IPS-15b (cell line): ENCODE results near the gene SYNDIG1.

Experiments
- H3K27me3 ChIP-seq: one replicate; pipeline ENCODE4 v1.6.1; 2013; ENCODE audit warnings: low read length; ENCODE audit not compliant: control insufficient read depth, insufficient read depth
- H3K36me3 ChIP-seq: one replicate; pipeline ENCODE4 v1.6.1; 2013; ENCODE audit warnings: low read length; ENCODE audit not compliant: control insufficient read depth, insufficient read depth
- H3K4me1 ChIP-seq: one replicate; pipeline ENCODE4 v1.6.1; 2013; ENCODE audit warnings: mild to moderate bottlenecking, low read length; ENCODE audit not compliant: control insufficient read depth, insufficient read depth
- H3K4me3 ChIP-seq: one replicate; pipeline ENCODE4 v1.5.1; 2013; ENCODE audit warnings: low read depth, low read length
- H3K9ac ChIP-seq: one replicate; pipeline ENCODE4 v1.6.1; 2013; ENCODE audit warnings: low read depth, mild to moderate bottlenecking, low read length
- H3K9me3 ChIP-seq: one replicate; pipeline ENCODE4 v1.6.1; 2013; ENCODE audit warnings: mild to moderate bottlenecking, low read length; ENCODE audit not compliant: control insufficient read depth, insufficient read depth

SYNDIG1 gene

DNA sequence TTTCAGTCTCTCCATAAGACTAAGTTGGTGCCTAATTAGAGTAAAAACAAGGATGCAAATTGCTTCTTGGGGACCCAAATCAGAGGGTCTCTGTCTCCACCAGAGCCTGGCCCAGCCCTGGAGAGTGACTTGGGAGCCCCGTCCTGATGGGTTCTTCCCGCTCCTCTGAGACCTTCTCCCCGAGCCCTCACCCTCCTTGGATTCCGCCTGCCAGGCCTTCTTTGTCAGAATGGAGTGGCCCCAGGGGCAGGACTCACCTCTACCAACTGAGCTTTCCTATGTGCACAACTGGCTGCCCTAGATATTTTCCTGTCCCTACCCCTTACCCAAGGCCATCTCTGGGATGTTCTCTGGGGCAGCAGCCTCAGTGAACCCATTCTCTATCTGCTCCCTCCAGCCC, 9.7 kb downstream of the SYNDIG1 start:
- Histone ChIP-seq H3K36me3 (no peaks in the 10 kb centered on the region), H3K27me3 (peaks cover 10% of the 10 kb centered on the region), H3K9me3 (no peaks in the 10 kb centered on the region), H3K4me3 (no peak overlapping the region), H3K9ac (no peak overlapping the region), H3K4me1 (peaks cover 2% of the 10 kb centered on the region)

GRCh38 chr20:24479595-24479994, 10.2 kb downstream of the SYNDIG1 start:
- Histone ChIP-seq H3K4me1 (peaks cover 2% of the 10 kb centered on the region), H3K9me3 (no peaks in the 10 kb centered on the region), H3K27me3 (peaks cover 5% of the 10 kb centered on the region), H3K36me3 (no peaks in the 10 kb centered on the region), H3K4me3 (no peak overlapping the region), H3K9ac (peak overlapping the region; percentile 8)

GRCh38 chr20:24480509-24480908, 11.1 kb downstream of the SYNDIG1 start:
- H3K9ac ChIP-seq, result no peak overlapping the region
- H3K27me3 ChIP-seq, result no peaks in the 10 kb centered on the region
- H3K9me3 ChIP-seq, result no peaks in the 10 kb centered on the region
- H3K4me3 ChIP-seq, result no peak overlapping the region
- no peaks in the 10 kb centered on the region for H3K36me3 ChIP-seq
- H3K4me1 ChIP-seq, result peaks cover 2% of the 10 kb centered on the region

GRCh38 chr20:24481173-24481572, 11.7 kb downstream of the SYNDIG1 start:
- no peaks in the 10 kb centered on the region for H3K27me3 ChIP-seq
- no peak overlapping the region for H3K4me3 ChIP-seq
- peaks cover 2% of the 10 kb centered on the region for H3K4me1 ChIP-seq
- no peak overlapping the region for H3K9ac ChIP-seq
- no peaks in the 10 kb centered on the region for H3K9me3 ChIP-seq
- no peaks in the 10 kb centered on the region for H3K36me3 ChIP-seq

- Histone ChIP-seq H3K4me1 (peaks cover 2% of the 10 kb centered on the region), H3K27me3 (no peaks in the 10 kb centered on the region)
Observed at GRCh38 chr20:24483435-24484080, 14.1 kb downstream of the SYNDIG1 start.

DNA sequence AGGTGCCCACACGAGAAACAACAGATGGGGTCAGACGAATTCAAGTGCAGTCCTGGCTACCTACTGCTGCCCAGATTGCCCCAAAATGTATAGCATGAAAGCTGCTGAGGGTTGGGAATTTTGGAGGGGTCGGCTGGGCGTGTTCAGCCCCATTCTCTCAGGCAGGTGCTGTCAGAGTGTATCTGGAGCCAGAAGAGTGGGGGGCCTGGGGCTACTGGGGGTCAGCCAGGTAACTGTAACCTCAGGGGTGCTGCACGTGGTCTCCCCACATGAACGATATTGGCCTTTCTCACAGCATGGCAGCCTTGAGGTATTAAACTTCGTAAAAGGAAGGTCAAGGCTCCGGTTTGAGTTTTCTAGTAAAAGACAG, 14.6 kb downstream of the SYNDIG1 start:
- Histone ChIP-seq H3K4me3 (no peak overlapping the region), H3K4me1 (peaks cover 2% of the 10 kb centered on the region), H3K36me3 (peaks cover 3% of the 10 kb centered on the region), H3K27me3 (no peaks in the 10 kb centered on the region), H3K9me3 (no peaks in the 10 kb centered on the region), H3K9ac (no peak overlapping the region)

More at GRCh38 chr20:24483435-24484080, 14.1 kb downstream of the SYNDIG1 start:
- no peaks in the 10 kb centered on the region for H3K9me3 ChIP-seq
- peaks cover 2% of the 10 kb centered on the region for H3K36me3 ChIP-seq
- no peak overlapping the region for H3K4me3 ChIP-seq
- H3K9ac ChIP-seq, result no peak overlapping the region

DNA sequence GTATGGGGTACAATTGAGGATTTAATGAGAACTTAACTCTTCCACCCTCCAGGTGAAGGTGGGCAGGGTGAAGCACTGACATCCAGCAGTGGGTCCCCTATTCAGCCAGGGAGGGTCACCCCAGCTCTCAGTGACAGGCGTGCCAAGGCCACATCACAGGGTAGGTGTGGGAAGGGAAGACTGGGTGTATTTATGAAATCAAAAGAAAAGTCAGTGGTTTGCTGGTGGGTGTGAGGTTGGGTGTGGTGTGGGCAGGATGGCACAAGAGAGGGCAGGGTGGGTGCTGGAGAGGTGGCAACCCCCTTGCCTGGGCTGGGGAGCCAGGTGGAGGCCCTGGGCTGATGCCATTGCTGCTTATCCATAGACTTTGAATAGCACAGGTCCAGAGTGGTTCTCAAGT, 16.6 kb downstream of the SYNDIG1 start:
- Histone ChIP-seq H3K36me3 (peaks cover 5% of the 10 kb centered on the region), H3K27me3 (no peaks in the 10 kb centered on the region), H3K4me1 (no peaks in the 10 kb centered on the region), H3K9me3 (no peaks in the 10 kb centered on the region), H3K9ac (no peak overlapping the region), H3K4me3 (no peak overlapping the region)

DNA sequence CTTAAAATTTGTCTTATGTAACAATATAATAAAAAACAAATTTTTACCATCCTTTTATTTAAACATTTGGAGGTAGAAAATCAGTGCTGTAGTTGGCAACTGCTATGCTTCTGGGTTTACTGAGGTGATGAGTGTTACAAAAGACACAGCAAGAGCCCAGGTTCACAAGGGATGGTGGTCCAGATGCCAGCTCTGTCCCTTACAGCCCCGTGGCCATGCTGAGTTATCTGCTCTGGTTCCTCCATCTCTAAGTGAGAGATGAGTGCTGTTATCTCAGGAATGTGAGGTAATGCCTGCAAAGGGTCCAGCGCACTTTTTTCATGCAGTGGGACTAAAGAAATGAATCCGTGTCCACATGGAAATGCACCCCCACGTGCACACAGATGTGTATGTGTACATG, 17.8 kb downstream of the SYNDIG1 start:
- H3K4me3 ChIP-seq, result no peak overlapping the region
- H3K9me3 ChIP-seq, result no peaks in the 10 kb centered on the region
- no peaks in the 10 kb centered on the region for H3K27me3 ChIP-seq
- no peak overlapping the region for H3K9ac ChIP-seq
- peaks cover 5% of the 10 kb centered on the region for H3K36me3 ChIP-seq
- peaks cover 7% of the 10 kb centered on the region for H3K4me1 ChIP-seq

GRCh38 chr20:24487648-24488047, 18.2 kb downstream of the SYNDIG1 start:
- Histone ChIP-seq H3K9me3 (no peaks in the 10 kb centered on the region), H3K4me3 (no peak overlapping the region), H3K27me3 (no peaks in the 10 kb centered on the region), H3K36me3 (peaks cover 5% of the 10 kb centered on the region), H3K9ac (no peak overlapping the region), H3K4me1 (peaks cover 8% of the 10 kb centered on the region)

GRCh38 chr20:24488064-24488799, 18.8 kb downstream of the SYNDIG1 start:
- H3K27me3 ChIP-seq, result no peaks in the 10 kb centered on the region
- H3K4me1 ChIP-seq, result peaks cover 11% of the 10 kb centered on the region
- peaks cover 5% of the 10 kb centered on the region for H3K36me3 ChIP-seq
- H3K9me3 ChIP-seq, result no peaks in the 10 kb centered on the region
- H3K9ac ChIP-seq, result no peak overlapping the region
- H3K4me3 ChIP-seq, result no peak overlapping the region

GRCh38 chr20:24488800-24489175, 19.4 kb downstream of the SYNDIG1 start:
- peaks cover 5% of the 10 kb centered on the region for H3K36me3 ChIP-seq

DNA sequence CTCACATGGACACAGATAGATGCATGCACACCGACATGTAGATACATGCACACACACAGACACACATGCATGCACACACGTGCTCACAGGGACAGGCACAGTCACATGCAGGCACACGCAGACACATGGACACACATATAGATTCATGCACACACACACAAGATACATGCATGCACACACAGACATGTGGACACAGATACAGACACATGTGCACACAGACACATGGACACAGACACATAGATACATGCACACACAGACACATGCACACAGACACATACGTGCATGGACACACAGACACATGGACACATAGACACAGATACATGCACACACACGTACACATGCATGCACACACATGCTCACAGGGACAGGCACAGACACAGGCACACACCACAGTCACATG, 19.8 kb downstream of the SYNDIG1 start:
- Histone ChIP-seq H3K9ac (no peak overlapping the region), H3K36me3 (peaks cover 5% of the 10 kb centered on the region), H3K9me3 (no peaks in the 10 kb centered on the region), H3K4me3 (no peak overlapping the region), H3K4me1 (peaks cover 15% of the 10 kb centered on the region), H3K27me3 (no peaks in the 10 kb centered on the region)

More at GRCh38 chr20:24488800-24489175, 19.4 kb downstream of the SYNDIG1 start:
- H3K9ac ChIP-seq, result no peak overlapping the region
- no peak overlapping the region for H3K4me3 ChIP-seq
- H3K4me1 ChIP-seq, result peaks cover 15% of the 10 kb centered on the region
- no peaks in the 10 kb centered on the region for H3K27me3 ChIP-seq
- H3K9me3 ChIP-seq, result no peaks in the 10 kb centered on the region
